Trophoblast cell (in vitro differentiated cells and primary cell): ENCODE measurements around the gene CDK15.

Source experiments
- DNase-seq, 2 donors: peaks; one replicate each; pipeline ENCODE4 v3.0.0-alpha.2; 2016
- H2AFZ ChIP-seq: 2 replicates; pipeline ENCODE4 v1.6.1; 2013; ENCODE audit warnings: low read length, moderate library complexity, mild to moderate bottlenecking; ENCODE audit not compliant: insufficient read depth, poor library complexity
- H2AK5ac ChIP-seq: 2 replicates; pipeline ENCODE4 v1.6.1; 2013; ENCODE audit warnings: mild to moderate bottlenecking, low read length
- H2BK120ac ChIP-seq: 2 replicates; pipeline ENCODE4 v1.6.1; 2013; ENCODE audit warnings: low read length, mild to moderate bottlenecking, moderate library complexity; ENCODE audit not compliant: insufficient read depth, poor library complexity
- H2BK12ac ChIP-seq: 2 replicates; pipeline ENCODE4 v1.6.1; 2013; ENCODE audit warnings: mild to moderate bottlenecking, low read length, moderate library complexity
- H2BK5ac ChIP-seq: 2 replicates; pipeline ENCODE4 v1.6.1; 2013; ENCODE audit warnings: low read length, low read depth, moderate library complexity, mild to moderate bottlenecking; ENCODE audit not compliant: poor library complexity
- H3K14ac ChIP-seq: 2 replicates; pipeline ENCODE4 v1.6.1; 2013; ENCODE audit warnings: mild to moderate bottlenecking, low read length
- H3K18ac ChIP-seq: 2 replicates; pipeline ENCODE4 v1.6.1; 2013; ENCODE audit warnings: mild to moderate bottlenecking, low read length
- H3K23ac ChIP-seq: 2 replicates; pipeline ENCODE4 v1.6.1; 2013; ENCODE audit warnings: low read length
- H3K27ac ChIP-seq: 2 replicates; pipeline ENCODE4 v1.5.1; 2013; ENCODE audit warnings: low read depth, mild to moderate bottlenecking, inconsistent platforms, low read length, moderate library complexity
- H3K27me3 ChIP-seq: 2 replicates; pipeline ENCODE4 v1.6.1; 2013; ENCODE audit warnings: inconsistent platforms, mild to moderate bottlenecking, low read length, moderate library complexity; ENCODE audit not compliant: insufficient read depth
- H3K36me3 ChIP-seq, 2 experiments: 1 replicate in 1 of 2; 2 replicates in 1 of 2; pipeline ENCODE4 v1.6.1; 2013; ENCODE audit warnings: low read length in 2 of 2, mild to moderate bottlenecking in 2 of 2, moderate library complexity in 1 of 2; ENCODE audit not compliant: insufficient read depth in 2 of 2, control insufficient read depth in 1 of 2
- H3K4ac ChIP-seq: 2 replicates; pipeline ENCODE4 v1.6.1; 2013; ENCODE audit warnings: low read depth, mild to moderate bottlenecking, low read length, moderate library complexity
- H3K4me1 ChIP-seq, 2 experiments: 1 replicate in 1 of 2; 2 replicates in 1 of 2; pipeline ENCODE4 v1.6.1; 2013; ENCODE audit warnings: low read length in 2 of 2, mild to moderate bottlenecking in 2 of 2, moderate library complexity in 1 of 2; ENCODE audit not compliant: insufficient read depth in 2 of 2, control insufficient read depth in 1 of 2
- H3K4me2 ChIP-seq: 2 replicates; pipeline ENCODE4 v1.6.1; 2013; ENCODE audit warnings: inconsistent platforms, mild to moderate bottlenecking, low read length, moderate library complexity
- H3K4me3 ChIP-seq: 2 replicates; pipeline ENCODE4 v1.5.1; 2013; ENCODE audit warnings: mild to moderate bottlenecking, low read depth, low read length, inconsistent platforms
- H3K79me1 ChIP-seq: one replicate; pipeline ENCODE4 v1.6.1; 2013; ENCODE audit warnings: low read length
- H3K79me2 ChIP-seq: 2 replicates; pipeline ENCODE4 v1.6.1; 2013; ENCODE audit warnings: low read length, mild to moderate bottlenecking; ENCODE audit not compliant: control insufficient read depth, insufficient read depth, poor library complexity
- H3K9ac ChIP-seq: 2 replicates; pipeline ENCODE4 v1.6.1; 2013; ENCODE audit warnings: mild to moderate bottlenecking, low read length
- H3K9me3 ChIP-seq: 2 replicates; pipeline ENCODE4 v1.6.1; 2013; ENCODE audit warnings: low read depth, mild to moderate bottlenecking, control low read depth, inconsistent platforms, low read length; ENCODE audit not compliant: insufficient read depth
- H4K12ac ChIP-seq: 2 replicates; pipeline ENCODE4 v1.6.1; 2013; ENCODE audit warnings: low read depth, mild to moderate bottlenecking, low read length, moderate library complexity
- H4K8ac ChIP-seq: 2 replicates; pipeline ENCODE4 v1.6.1; 2013; ENCODE audit warnings: low read depth, mild to moderate bottlenecking, low read length, moderate library complexity
- H4K91ac ChIP-seq: one replicate; pipeline ENCODE4 v1.6.1; 2013; ENCODE audit warnings: low read depth, mild to moderate bottlenecking, low read length, moderate library complexity
- WGBS: extraction: QIAGEN DNeasy Blood & Tissue Kit; methylation state at CpG from one replicate; pipeline ENCODE4 v1.1.7; 2013; ENCODE audit warnings: missing lambda C conversion rate; ENCODE audit not compliant: insufficient read length, insufficient coverage; ENCODE audit errors: extremely low coverage; 5-methylcytosine and 5-hydroxymethylcytosine counted together

The CDK15 gene

GRCh38 chr2:201915446-201915845 lies 109.1 kb downstream of the CDK15 start:
- Histone ChIP-seq H3K27me3 (no peaks in the 10 kb centered on the region), H3K4me2 (no peak overlapping the region), H3K23ac (no peak overlapping the region), H3K18ac (no peak overlapping the region), H2AK5ac (no peak overlapping the region), H3K4me1 (no peaks in the 10 kb centered on the region), H3K36me3 (no peaks in the 10 kb centered on the region), H4K91ac (no peak overlapping the region), H3K14ac (no peak overlapping the region), H3K27ac (no peak overlapping the region), H3K9me3 (no peaks in the 10 kb centered on the region), H4K12ac (no peak overlapping the region), H3K4ac (no peak overlapping the region), H4K8ac (no peak overlapping the region), H2BK12ac (no peak overlapping the region), H3K79me1 (no peaks in the 10 kb centered on the region), H3K4me3 (no peak overlapping the region), H2BK5ac (no peak overlapping the region), H3K9ac (no peak overlapping the region), H3K79me2 (no peaks in the 10 kb centered on the region), H2BK120ac (no peak overlapping the region), H2AFZ (no peak overlapping the region)
- DNase-seq: no peak
- WGBS: no CpG with 5 or more reads among the region's 3 CpGs

- WGBS: no CpG with 5 or more reads among the region's 4 CpGs
- H2BK5ac ChIP-seq: no peak overlapping the region
Measured at GRCh38 chr2:201916565-201916964, 110.2 kb downstream of the CDK15 start.

GRCh38 chr2:201918616-201919307 lies 112.4 kb downstream of the CDK15 start:
- Histone ChIP-seq H3K4ac (no peak overlapping the region), H3K79me2 (no peaks in the 10 kb centered on the region), H2BK5ac (no peak overlapping the region), H2BK120ac (no peak overlapping the region), H2AFZ (no peak overlapping the region), H3K27me3 (no peaks in the 10 kb centered on the region), H3K18ac (no peak overlapping the region), H2BK12ac (no peak overlapping the region), H4K12ac (no peak overlapping the region), H3K23ac (no peak overlapping the region), H2AK5ac (no peak overlapping the region), H3K9ac (no peak overlapping the region), H3K4me1 (no peaks in the 10 kb centered on the region), H3K36me3 (no peaks in the 10 kb centered on the region), H3K79me1 (no peaks in the 10 kb centered on the region), H3K14ac (no peak overlapping the region), H4K91ac (no peak overlapping the region), H3K27ac (no peak overlapping the region), H4K8ac (no peak overlapping the region), H3K9me3 (no peaks in the 10 kb centered on the region), H3K4me2 (no peak overlapping the region), H3K4me3 (no peak overlapping the region)
- peak in 1 of 2 donors; percentile 18 for DNase-seq
- WGBS: no CpG with 5 or more reads among the region's 10 CpGs

More at GRCh38 chr2:201916565-201916964, 110.2 kb downstream of the CDK15 start:
- DNase-seq: no peak
- no peaks in the 10 kb centered on the region for H3K79me1 ChIP-seq
- no peak overlapping the region for H3K14ac ChIP-seq
- H3K9ac ChIP-seq: no peak overlapping the region
- H3K27ac ChIP-seq: no peak overlapping the region
- H3K4me1 ChIP-seq: no peaks in the 10 kb centered on the region
- H3K23ac ChIP-seq: no peak overlapping the region
- no peak overlapping the region for H3K4me2 ChIP-seq
- H3K9me3 ChIP-seq: no peaks in the 10 kb centered on the region
- H2AK5ac ChIP-seq: no peak overlapping the region
- H2BK120ac ChIP-seq: no peak overlapping the region
- no peak overlapping the region for H4K12ac ChIP-seq
- no peak overlapping the region for H4K8ac ChIP-seq
- H2AFZ ChIP-seq: no peak overlapping the region
- H3K4me3 ChIP-seq: no peak overlapping the region
- H3K79me2 ChIP-seq: no peaks in the 10 kb centered on the region
- H3K4ac ChIP-seq: no peak overlapping the region
- H2BK12ac ChIP-seq: no peak overlapping the region
- H3K36me3 ChIP-seq: no peaks in the 10 kb centered on the region
- no peak overlapping the region for H3K18ac ChIP-seq
- H4K91ac ChIP-seq: no peak overlapping the region
- no peaks in the 10 kb centered on the region for H3K27me3 ChIP-seq

GRCh38 chr2:201919308-201919634 lies 112.9 kb downstream of the CDK15 start:
- Histone ChIP-seq H4K91ac (no peak overlapping the region), H4K8ac (no peak overlapping the region), H2BK120ac (no peak overlapping the region), H3K36me3 (no peaks in the 10 kb centered on the region), H3K14ac (no peak overlapping the region), H3K9ac (no peak overlapping the region), H3K27me3 (no peaks in the 10 kb centered on the region), H3K23ac (no peak overlapping the region), H3K9me3 (no peaks in the 10 kb centered on the region), H3K4me1 (no peaks in the 10 kb centered on the region), H2BK12ac (no peak overlapping the region), H3K4ac (no peak overlapping the region), H3K18ac (no peak overlapping the region), H2AK5ac (no peak overlapping the region), H3K79me2 (no peaks in the 10 kb centered on the region), H4K12ac (no peak overlapping the region), H3K79me1 (no peaks in the 10 kb centered on the region), H2BK5ac (no peak overlapping the region), H3K4me3 (no peak overlapping the region), H3K4me2 (no peak overlapping the region), H3K27ac (no peak overlapping the region), H2AFZ (no peak overlapping the region)
- no CpG with 5 or more reads among the region's 6 CpGs for whole genome bisulfite sequencing
- DNase-seq: no peak
